Fibroblast of villous mesenchyme (primary cell): Measurements from ENCODE around the gene RNH1. TPM values are rescaled to one million over a fixed set of nuclear protein-coding genes. Genes with fewer than 3 reads are reported as not detected.
"Not testable (repeated sequence)": the region's sequence is repeated elsewhere in the genome, so short reads cannot be mapped to it uniquely, and the experiment has no call there.

Experiments used
- DNase-seq: peaks from one replicate; pipeline ENCODE4 v3.0.0-alpha.2; 2010; ENCODE audit warnings: low read depth
- H3K4me3 ChIP-seq: 2 replicates; pipeline ENCODE4 v1.5.1; 2011; ENCODE audit warnings: low read depth, mild to moderate bottlenecking, low read length
- CTCF ChIP-seq: IDR thresholded peaks from 2 replicates; pipeline ENCODE4 v1.5.1; 2012; ENCODE audit warnings: low read depth, mild to moderate bottlenecking, low read length; ENCODE audit not compliant: insufficient read depth
- total RNA-seq: library from RNA; depleted of rRNA; stranded (reverse); fragments of >200 nt; gene quantifications from 2 replicates; pipeline ENCODE4 v1.2.3, GENCODE V29; 2012

RNH1 gene
- total RNA-seq, 1 donor, result 259 TPM

- no peak overlapping the region for H3K4me3 ChIP-seq
- TF ChIP-seq CTCF, result no peak
- DNase-seq, result no peak
Observed at GRCh38 chr11:528166-528814, 21.2 kb upstream of the RNH1 start.

GRCh38 chr11:526192-526591 lies 19.1 kb upstream of the RNH1 start:
- peak overlapping the region; percentile 2 for H3K4me3 ChIP-seq
- DNase-seq, result no peak
- TF ChIP-seq CTCF, result no peak

GRCh38 chr11:521177-521688 lies 14.2 kb upstream of the RNH1 start:
- TF ChIP-seq CTCF, result no peak
- no peak overlapping the region for H3K4me3 ChIP-seq
- no peak for DNase-seq

GRCh38 chr11:520428-521176 lies 13.6 kb upstream of the RNH1 start:
- DNase-seq, result no peak

GRCh38 chr11:518463-519202 lies 11.6 kb upstream of the RNH1 start:
- TF ChIP-seq CTCF, result peak; percentile 82

More at GRCh38 chr11:520428-521176, 13.6 kb upstream of the RNH1 start:
- H3K4me3 ChIP-seq, result no peak overlapping the region
- peak; percentile 27 for TF ChIP-seq CTCF

GRCh38 chr11:516918-517685 lies 10.1 kb upstream of the RNH1 start:
- DNase-seq, H3K4me3 ChIP-seq: not testable (repeated sequence)

More at GRCh38 chr11:518463-519202, 11.6 kb upstream of the RNH1 start:
- H3K4me3 ChIP-seq, result peak overlapping the region; percentile 55
- DNase-seq, result peak; percentile 98
